HAP-1 (cell line): Measurements from ENCODE around the gene TUBGCP4.
"Not testable (repeated sequence)": the region's sequence is repeated elsewhere in the genome, so short reads cannot be mapped to it uniquely, and the experiment has no call there.

Experiments used
- DNase-seq, 2 experiments: peaks; one replicate each; pipeline ENCODE4 v3.0.0-alpha.2; 2016 to 2020; ENCODE audit warnings: low spot score in 2 of 2
- H3K27me3 ChIP-seq: fragments of 250-450 bp; sonication (Bioruptor Pico); 2 replicates; pipeline ENCODE4 v1.5.1; 2020; ENCODE audit warnings: low read depth, mild to moderate bottlenecking, moderate library complexity
- H3K36me3 ChIP-seq: fragments of 250-450 bp; sonication (Bioruptor Pico); replicated peaks from 2 replicates; pipeline ENCODE4 v1.5.1; 2020; ENCODE audit warnings: mild to moderate bottlenecking
- H3K4me1 ChIP-seq: fragments of 250-450 bp; sonication (Bioruptor Pico); 2 replicates; pipeline ENCODE4 v1.5.1; 2020; ENCODE audit warnings: mild to moderate bottlenecking
- H3K4me3 ChIP-seq: fragments of 250-450 bp; sonication (Bioruptor Pico); 2 replicates; pipeline ENCODE4 v1.5.1; 2020; ENCODE audit warnings: mild to moderate bottlenecking, moderate library complexity
- H3K9me3 ChIP-seq: fragments of 250-450 bp; sonication (Bioruptor Pico); 2 replicates; pipeline ENCODE4 v1.5.1; 2020; ENCODE audit warnings: mild to moderate bottlenecking, moderate library complexity
- in situ Hi-C: fragments of 300-500 bp; cut with MboI; formaldehyde crosslinking; loops from 3 replicates; pipeline ENCODE4 v1.14.3; 2020; ENCODE audit warnings: low sequenced_read_pairs, inconsistent platforms, mixed read lengths

Gene TUBGCP4

GRCh38 chr15:43376017-43376705 is 5.3 kb downstream of the TUBGCP4 start:
- in situ Hi-C loops, result no loop called here
- Histone ChIP-seq H3K27me3 (no peaks in the 10 kb centered on the region), H3K4me3 (no peak overlapping the region), H3K4me1 (peaks cover 3% of the 10 kb centered on the region; the same call in 1 of the 2 replicates), H3K36me3 (peaks cover 38% of the 10 kb centered on the region), H3K9me3 (no peaks in the 10 kb centered on the region)
- DNase-seq, result peak; percentile 49 to 58

GRCh38 chr15:43378601-43379000 is 7.7 kb downstream of the TUBGCP4 start:
- DNase-seq, result no peak
- no peaks in the 10 kb centered on the region for H3K27me3 ChIP-seq
- in situ Hi-C loops, result no loop called here
- H3K36me3 ChIP-seq, result peaks cover 56% of the 10 kb centered on the region
- no peaks in the 10 kb centered on the region for H3K4me1 ChIP-seq
- no peak overlapping the region for H3K4me3 ChIP-seq
- H3K9me3 ChIP-seq, result no peaks in the 10 kb centered on the region

- peaks cover 78% of the 10 kb centered on the region for H3K36me3 ChIP-seq
- in situ Hi-C loops, result loop anchor here (5.0 kb wide), 1 partner anchor 50 kb away; no protein-coding TSS in a partner anchor
- no peak for DNase-seq
Measured at GRCh38 chr15:43382310-43382709, 11.4 kb downstream of the TUBGCP4 start.

GRCh38 chr15:43383070-43383469 is 12.2 kb downstream of the TUBGCP4 start:
- in situ Hi-C loops, result loop anchor here (5.0 kb wide), 1 partner anchor 49 kb away; no protein-coding TSS in a partner anchor

More at GRCh38 chr15:43382310-43382709, 11.4 kb downstream of the TUBGCP4 start:
- Histone ChIP-seq H3K4me1 (no peaks in the 10 kb centered on the region), H3K4me3 (no peak overlapping the region), H3K27me3 (no peaks in the 10 kb centered on the region), H3K9me3 (no peaks in the 10 kb centered on the region)

GRCh38 chr15:43390723-43391122 is 19.8 kb downstream of the TUBGCP4 start:
- H3K4me3 ChIP-seq, result no peak overlapping the region

More at GRCh38 chr15:43383070-43383469, 12.2 kb downstream of the TUBGCP4 start:
- Histone ChIP-seq H3K4me3 (no peak overlapping the region), H3K36me3 (peaks cover 79% of the 10 kb centered on the region), H3K27me3 (no peaks in the 10 kb centered on the region), H3K4me1 (no peaks in the 10 kb centered on the region), H3K9me3 (no peaks in the 10 kb centered on the region)
- DNase-seq, result no peak

GRCh38 chr15:43393592-43393991 is 22.7 kb downstream of the TUBGCP4 start:
- H3K9me3 ChIP-seq, H3K27me3 ChIP-seq, H3K4me1 ChIP-seq, H3K4me3 ChIP-seq, DNase-seq, in situ Hi-C loops: not testable (repeated sequence)
- H3K36me3 ChIP-seq, result peaks cover 33% of the 10 kb centered on the region

More at GRCh38 chr15:43390723-43391122, 19.8 kb downstream of the TUBGCP4 start:
- no peak for DNase-seq
- Histone ChIP-seq H3K9me3 (no peaks in the 10 kb centered on the region), H3K36me3 (peaks cover 32% of the 10 kb centered on the region), H3K4me1 (no peaks in the 10 kb centered on the region), H3K27me3 (no peaks in the 10 kb centered on the region)
- in situ Hi-C loops, result no loop called here

- in situ Hi-C loops, result no loop called here
- peaks cover 89% of the 10 kb centered on the region for H3K36me3 ChIP-seq
- no peak for DNase-seq
- no peaks in the 10 kb centered on the region for H3K4me1 ChIP-seq
- no peaks in the 10 kb centered on the region for H3K9me3 ChIP-seq
- H3K4me3 ChIP-seq, result no peak overlapping the region
- H3K27me3 ChIP-seq, result no peaks in the 10 kb centered on the region
Measured at GRCh38 chr15:43402255-43402654, 31.4 kb downstream of the TUBGCP4 start.

GRCh38 chr15:43403616-43404015 is 32.7 kb downstream of the TUBGCP4 start:
- no peak overlapping the region for H3K4me3 ChIP-seq
- H3K4me1 ChIP-seq, result no peaks in the 10 kb centered on the region
- in situ Hi-C loops, result no loop called here
- no peak for DNase-seq
- peaks cover 89% of the 10 kb centered on the region for H3K36me3 ChIP-seq
- no peaks in the 10 kb centered on the region for H3K9me3 ChIP-seq
- no peaks in the 10 kb centered on the region for H3K27me3 ChIP-seq

GRCh38 chr15:43404130-43404529 is 33.2 kb downstream of the TUBGCP4 start:
- in situ Hi-C loops, result no loop called here
- Histone ChIP-seq H3K4me1 (no peaks in the 10 kb centered on the region), H3K4me3 (no peak overlapping the region), H3K36me3 (peaks cover 89% of the 10 kb centered on the region), H3K9me3 (no peaks in the 10 kb centered on the region), H3K27me3 (no peaks in the 10 kb centered on the region)
- no peak for DNase-seq

GRCh38 chr15:43406189-43406588 is 35.3 kb downstream of the TUBGCP4 start:
- no peak for DNase-seq

GRCh38 chr15:43406808-43407207 is 35.9 kb downstream of the TUBGCP4 start:
- no peak overlapping the region for H3K4me3 ChIP-seq
- peaks cover 87% of the 10 kb centered on the region for H3K36me3 ChIP-seq
- DNase-seq, result no peak
- no peaks in the 10 kb centered on the region for H3K27me3 ChIP-seq
- no peaks in the 10 kb centered on the region for H3K4me1 ChIP-seq
- in situ Hi-C loops, result no loop called here
- H3K9me3 ChIP-seq, result no peaks in the 10 kb centered on the region

More at GRCh38 chr15:43406189-43406588, 35.3 kb downstream of the TUBGCP4 start:
- H3K9me3 ChIP-seq, result no peaks in the 10 kb centered on the region
- H3K27me3 ChIP-seq, result no peaks in the 10 kb centered on the region
- H3K36me3 ChIP-seq, result peaks cover 90% of the 10 kb centered on the region
- in situ Hi-C loops, result no loop called here
- H3K4me1 ChIP-seq, result no peaks in the 10 kb centered on the region
- no peak overlapping the region for H3K4me3 ChIP-seq

GRCh38 chr15:43408789-43409188 is 37.9 kb downstream of the TUBGCP4 start:
- Histone ChIP-seq H3K4me1 (no peaks in the 10 kb centered on the region), H3K27me3 (no peaks in the 10 kb centered on the region), H3K36me3 (peaks cover 83% of the 10 kb centered on the region), H3K9me3 (no peaks in the 10 kb centered on the region), H3K4me3 (no peak overlapping the region)
- in situ Hi-C loops, result no loop called here
- DNase-seq, result no peak

- Histone ChIP-seq H3K4me3 (no peak overlapping the region), H3K9me3 (no peaks in the 10 kb centered on the region), H3K27me3 (no peaks in the 10 kb centered on the region), H3K36me3 (peaks cover 71% of the 10 kb centered on the region), H3K4me1 (no peaks in the 10 kb centered on the region)
- no peak for DNase-seq
- in situ Hi-C loops, result no loop called here
Measured at GRCh38 chr15:43410572-43411214, 39.8 kb downstream of the TUBGCP4 start.

GRCh38 chr15:43412096-43412495 is 41.2 kb downstream of the TUBGCP4 start:
- Histone ChIP-seq H3K27me3 (no peaks in the 10 kb centered on the region), H3K4me3 (no peak overlapping the region), H3K4me1 (peaks cover 2% of the 10 kb centered on the region; the same call in 1 of the 2 replicates), H3K36me3 (peaks cover 70% of the 10 kb centered on the region), H3K9me3 (no peaks in the 10 kb centered on the region)
- in situ Hi-C loops, result no loop called here
- no peak for DNase-seq
